DLD1 (cell line): ENCODE data around the gene GNG10.
"Not testable (repeated sequence)": the region's sequence is repeated elsewhere in the genome, so short reads cannot be mapped to it uniquely, and the experiment has no call there.

Experiments
- in situ Hi-C: cut with HindIII; loops from 2 replicates; pipeline ENCODE4 v1.10.0; 2017; ENCODE audit warnings: low sequenced_read_pairs

Gene GNG10

DNA sequence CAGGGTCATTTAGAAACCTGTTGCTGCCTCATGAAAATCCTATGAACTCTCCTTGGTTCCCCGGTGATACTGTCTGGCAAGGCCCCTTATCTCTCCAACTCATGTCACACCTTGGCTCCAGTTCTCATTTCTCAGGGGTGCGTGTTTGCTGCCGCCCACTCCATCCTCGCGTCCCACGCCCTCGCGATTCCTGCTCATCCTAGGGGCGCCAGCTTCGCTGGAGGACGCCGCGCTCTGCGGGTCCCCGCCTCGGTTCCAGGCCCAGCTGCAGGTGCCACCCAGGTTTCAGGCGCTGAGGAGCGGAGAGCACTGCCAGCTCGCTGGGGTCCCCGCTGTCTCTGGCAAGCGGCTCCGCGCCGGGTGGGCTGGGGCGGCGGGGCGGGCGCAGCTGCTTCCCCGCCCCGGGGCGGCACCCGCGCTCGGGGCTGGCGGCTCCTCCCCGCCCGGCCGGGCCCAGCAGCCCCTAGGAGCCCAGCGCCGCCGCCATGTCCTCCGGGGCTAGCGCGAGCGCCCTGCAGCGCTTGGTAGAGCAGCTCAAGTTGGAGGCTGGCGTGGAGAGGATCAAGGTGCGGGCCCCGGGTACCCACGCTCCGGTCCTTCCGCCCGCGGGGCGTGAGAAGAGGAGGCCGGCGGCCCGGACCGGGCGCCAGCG is at the start of gene GNG10:
Gene GNG10 (plus strand): TSS at position 456 of the 652 bp plus-strand sequence. CDS start 30 bp downstream, at position 486.
- in situ Hi-C loops: no loop called here

DNA sequence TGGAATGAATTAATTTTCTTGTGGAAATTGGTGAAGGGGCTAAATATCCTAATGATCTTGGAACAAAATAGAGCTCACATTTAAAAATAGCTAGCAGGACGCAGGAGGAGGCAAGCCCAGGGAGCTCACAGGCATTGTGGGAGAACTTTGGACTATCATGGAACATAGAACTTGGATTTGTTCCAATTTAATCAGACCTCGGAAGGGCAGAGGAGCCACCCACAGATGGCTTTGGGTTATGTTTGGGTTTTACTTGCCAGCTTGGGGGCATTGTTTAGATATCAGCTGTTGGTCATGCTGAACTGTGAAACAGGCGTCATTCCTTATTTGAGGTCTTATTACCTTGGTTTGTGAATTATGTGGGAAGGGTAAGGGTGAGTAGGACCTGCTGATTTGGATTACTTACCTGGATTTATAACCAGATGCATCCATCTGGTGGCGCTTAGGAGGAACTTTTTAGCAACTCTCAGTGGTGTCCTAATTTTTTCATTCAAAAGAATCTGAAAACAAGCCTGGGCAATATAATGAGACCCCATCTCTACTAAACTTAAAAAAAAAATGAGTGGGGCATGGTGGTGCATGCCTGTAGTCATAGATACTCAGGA is 47.9 kb upstream of the GNG10 start:
- in situ Hi-C loops: no loop called here

DNA sequence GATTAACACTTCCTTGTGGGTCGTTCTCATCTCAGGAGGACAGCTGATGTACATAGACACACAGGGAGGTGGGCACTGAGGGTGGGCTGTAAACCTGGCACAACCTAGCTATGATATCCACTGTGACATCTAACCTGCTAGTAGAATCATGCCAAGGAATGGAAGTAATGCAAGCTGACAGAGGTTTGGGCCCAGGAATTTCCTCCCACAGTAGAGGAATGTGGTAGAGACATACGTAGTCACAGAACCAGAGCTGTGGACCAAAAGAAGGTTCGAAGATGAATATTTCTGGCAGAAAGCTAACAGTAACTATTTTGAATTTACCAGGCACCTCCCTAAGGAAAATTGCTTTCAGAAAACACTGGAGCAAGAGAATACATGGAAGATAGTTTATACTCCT is 45.5 kb upstream of the GNG10 start:
- in situ Hi-C loops: no loop called here

DNA sequence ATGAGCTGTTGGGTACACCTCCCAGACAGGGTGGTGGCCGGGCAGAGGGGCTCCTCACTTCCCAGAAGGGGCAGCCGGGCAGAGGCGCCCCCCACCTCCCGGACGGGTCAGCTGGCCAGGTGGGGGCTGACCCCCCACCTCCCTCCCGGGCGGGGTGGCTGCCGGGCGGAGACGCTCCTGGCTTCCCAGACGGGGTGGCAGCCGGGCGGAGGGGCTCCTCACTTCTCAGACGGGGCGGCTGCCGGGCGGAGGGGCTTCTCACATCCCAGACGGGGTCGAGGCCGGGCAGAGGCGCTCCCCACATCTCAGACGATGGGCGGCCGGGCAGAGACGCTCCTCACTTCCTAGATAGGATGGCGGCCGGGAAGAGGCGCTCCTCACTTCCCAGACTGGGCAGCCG is 44.1 kb upstream of the GNG10 start:
- in situ Hi-C loops: not testable (repeated sequence)

- in situ Hi-C loops: no loop called here
Observed at GRCh38 chr9:111621895-111622480, 39.4 kb upstream of the GNG10 start.

- in situ Hi-C loops: no loop called here
Observed at GRCh38 chr9:111622626-111623025, 38.8 kb upstream of the GNG10 start.

GRCh38 chr9:111627260-111627963 is 34.0 kb upstream of the GNG10 start:
- in situ Hi-C loops: no loop called here

DNA sequence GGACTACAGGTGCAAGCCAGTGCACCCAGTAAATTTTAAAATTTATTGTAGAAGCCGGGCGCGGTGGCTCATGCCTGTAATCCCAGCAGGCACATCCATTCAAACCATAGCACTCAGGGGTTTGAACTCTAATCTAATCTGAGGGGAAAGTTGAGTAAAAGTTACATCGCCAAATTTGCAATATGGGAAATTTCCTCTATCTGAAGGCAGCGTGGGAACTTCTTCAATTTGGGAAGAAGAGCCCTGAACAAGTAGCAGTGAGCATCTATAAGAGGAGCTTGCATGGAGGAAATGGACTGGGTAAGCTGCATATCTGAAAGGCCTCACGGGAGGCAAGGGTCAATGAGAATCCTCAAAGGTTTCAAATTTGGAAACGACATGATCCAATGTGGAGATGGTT is 33.0 kb upstream of the GNG10 start:
- in situ Hi-C loops: no loop called here

DNA sequence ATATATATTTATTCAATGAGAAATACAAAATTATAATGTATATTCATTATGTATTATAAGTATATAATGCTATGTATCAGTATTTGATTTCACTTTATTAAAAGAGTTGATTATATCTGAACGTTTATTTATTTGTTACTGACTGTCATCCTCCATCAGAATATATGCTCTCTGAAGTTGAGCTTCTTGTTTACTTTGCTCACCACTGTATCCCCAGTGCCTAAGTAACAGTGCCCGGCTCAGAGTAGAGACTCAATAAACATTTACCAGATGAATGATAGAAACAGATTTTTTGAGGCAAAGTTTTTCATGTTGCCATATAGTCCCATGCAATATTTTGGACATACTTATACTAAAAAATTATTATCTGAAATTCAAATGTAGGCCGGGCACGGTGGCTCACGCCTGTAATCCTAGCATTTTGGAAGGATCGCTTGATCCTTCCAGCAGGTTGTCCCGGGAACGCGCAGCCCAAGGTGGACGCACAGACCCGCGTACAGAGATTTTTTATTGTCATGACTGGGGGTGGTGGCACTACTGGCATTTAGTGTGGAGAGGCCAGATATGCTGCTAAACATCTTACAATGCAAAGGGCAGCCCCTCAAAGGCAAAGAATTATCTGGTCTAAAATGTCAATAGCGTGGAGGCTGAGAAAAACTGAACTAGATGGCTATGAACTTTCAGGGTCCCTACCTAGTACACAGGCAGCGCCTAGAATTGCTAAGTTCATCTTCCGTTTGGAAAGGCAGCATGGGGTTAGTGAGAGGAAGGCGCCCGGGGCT is 31.0 kb upstream of the GNG10 start:
- in situ Hi-C loops: no loop called here

- in situ Hi-C loops: no loop called here
Observed at GRCh38 chr9:111630964-111631213, 30.5 kb upstream of the GNG10 start.

DNA sequence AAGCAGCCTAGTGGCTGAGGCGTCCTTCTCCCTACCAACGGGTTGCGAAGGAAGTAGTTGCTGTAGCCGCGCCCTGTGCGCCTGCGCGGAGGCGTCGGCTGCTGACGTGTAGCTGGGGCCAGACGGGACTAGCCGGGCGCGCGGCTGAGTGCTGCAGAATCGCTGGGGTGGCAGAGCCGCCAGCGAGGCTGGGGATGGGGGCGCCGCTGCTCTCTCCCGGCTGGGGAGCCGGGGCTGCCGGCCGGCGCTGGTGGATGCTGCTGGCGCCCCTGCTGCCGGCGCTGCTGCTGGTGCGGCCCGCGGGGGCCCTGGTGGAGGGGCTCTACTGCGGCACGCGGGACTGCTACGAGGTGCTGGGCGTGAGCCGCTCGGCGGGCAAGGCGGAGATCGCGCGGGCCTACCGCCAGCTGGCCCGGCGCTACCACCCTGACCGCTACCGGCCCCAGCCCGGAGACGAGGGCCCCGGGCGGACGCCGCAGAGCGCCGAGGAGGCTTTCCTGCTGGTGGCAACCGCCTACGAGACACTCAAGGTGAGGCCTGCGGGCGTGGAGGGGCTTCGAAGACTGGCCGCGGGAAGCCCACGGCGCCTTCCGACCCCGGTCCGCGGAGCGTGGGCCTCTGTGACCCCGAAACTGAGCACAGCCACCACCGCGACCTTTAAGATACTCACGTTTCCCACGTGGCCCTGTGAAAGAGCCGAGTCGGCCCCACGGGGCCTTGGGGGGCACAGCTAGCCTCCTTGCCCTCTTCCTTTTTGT is 30.0 kb upstream of the GNG10 start, which contains the start of gene DNAJC25:
Gene DNAJC25 (plus strand): TSS at position 121 of the 758 bp plus-strand sequence. CDS start 74 bp downstream, at position 195.
- in situ Hi-C loops: no loop called here

- in situ Hi-C loops: no loop called here
Observed at GRCh38 chr9:111632060-111632459, 29.3 kb upstream of the GNG10 start.

- in situ Hi-C loops: no loop called here
Observed at GRCh38 chr9:111632695-111633388, 28.6 kb upstream of the GNG10 start.

DNA sequence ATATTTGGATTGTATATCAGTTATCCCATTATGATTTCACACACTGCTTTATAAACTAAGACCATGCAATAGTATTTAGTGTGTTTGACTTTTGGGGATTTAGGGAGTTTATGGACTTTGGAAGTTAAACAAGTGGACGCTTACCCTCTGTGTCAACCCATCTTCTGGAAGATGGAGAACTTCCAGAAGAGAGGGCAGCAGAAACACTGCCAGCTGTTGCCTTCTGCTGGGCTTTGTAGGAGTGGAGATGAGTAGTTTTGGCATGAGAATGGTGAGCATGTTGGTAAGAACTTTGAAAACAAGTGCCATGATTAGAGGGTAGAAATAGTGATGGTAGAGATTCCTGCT is 28.0 kb upstream of the GNG10 start:
- in situ Hi-C loops: no loop called here

GRCh38 chr9:111634860-111635259 is 26.5 kb upstream of the GNG10 start:
- in situ Hi-C loops: no loop called here

- in situ Hi-C loops: no loop called here
Observed at GRCh38 chr9:111637421-111637950, 23.9 kb upstream of the GNG10 start.

- in situ Hi-C loops: no loop called here
Observed at GRCh38 chr9:111644195-111644772, 17.1 kb upstream of the GNG10 start.

DNA sequence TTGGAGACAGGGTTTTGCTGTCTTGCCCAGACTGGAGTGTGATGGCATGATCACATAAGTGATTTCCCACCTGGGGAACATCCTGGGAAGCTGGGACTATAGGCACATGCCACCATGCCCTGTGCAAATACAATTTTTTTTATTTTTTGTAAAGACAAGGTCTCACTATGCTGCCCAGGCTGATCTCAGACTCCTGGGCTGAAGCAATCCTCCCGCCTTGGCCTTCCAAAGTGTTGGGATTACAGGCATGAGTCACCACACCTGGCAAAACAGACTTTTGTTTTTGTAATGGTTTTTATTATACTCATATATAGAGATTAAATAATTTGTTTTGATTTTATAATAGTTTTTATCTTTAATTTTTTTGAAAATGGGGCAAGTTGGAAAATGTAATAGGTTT is 15.6 kb upstream of the GNG10 start:
- in situ Hi-C loops: no loop called here

- in situ Hi-C loops: no loop called here
Observed at GRCh38 chr9:111646417-111646816, 15.0 kb upstream of the GNG10 start.
